A549 treated with AZD9567 at 1 μM for 4 hours (cell line): ENCODE measurements around the gene AP2A2. TPM values are rescaled to one million over a fixed set of nuclear protein-coding genes. Genes with fewer than 3 reads are reported as not detected.

ENCODE experiments used
- total RNA-seq: library from RNA; stranded (reverse); fragments of 200-300 nt; extraction: Qiagen RNA extraction; gene quantifications from 5 replicates; pipeline ENCODE4 v1.2.3, GENCODE V29; 2022; ENCODE audit not compliant: insufficient read depth

Gene AP2A2
- total RNA-seq, result 31.8 to 39.9 TPM (median 36.6 TPM) in 5 replicates

DNA sequence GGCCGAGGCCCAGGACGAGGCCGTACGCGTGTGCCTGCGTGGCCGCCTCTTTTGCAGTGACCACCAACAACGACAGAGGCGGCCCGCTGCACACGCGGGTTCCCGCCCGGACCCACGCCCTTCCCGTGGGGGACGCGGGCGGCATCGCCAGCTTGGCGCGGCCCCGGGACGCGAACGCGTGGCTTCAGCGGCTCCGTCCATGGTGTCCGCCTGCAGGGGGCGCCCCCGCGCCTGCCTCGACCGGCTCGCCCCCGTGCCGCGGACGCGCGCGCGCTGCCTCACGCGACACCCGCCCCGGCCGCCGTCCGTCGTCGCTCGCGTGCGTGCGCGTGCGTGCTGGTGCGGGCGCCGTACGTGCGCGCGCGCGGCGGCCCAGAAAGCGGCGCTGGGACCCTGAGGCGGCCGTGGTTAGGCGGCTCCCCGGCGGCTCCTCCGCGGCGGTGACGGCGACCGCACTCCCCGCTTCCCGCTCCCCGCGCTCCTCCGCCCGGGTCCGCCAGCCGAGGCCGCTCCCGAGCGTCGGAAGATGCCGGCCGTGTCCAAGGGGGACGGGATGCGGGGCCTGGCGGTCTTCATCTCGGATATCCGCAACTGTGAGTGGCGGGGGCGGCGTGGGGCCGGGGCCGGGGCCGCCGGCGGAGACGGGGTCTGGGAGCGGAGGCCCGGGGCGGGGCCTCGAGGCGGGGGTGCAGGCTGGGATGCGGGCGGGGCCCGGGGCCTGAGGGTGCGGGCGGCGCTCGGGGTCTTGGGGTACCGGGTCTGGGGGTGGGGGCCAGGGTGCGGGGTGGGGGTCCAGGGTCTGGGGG lies at the start of gene AP2A2:
AP2A2 (plus strand) TSS at position 375 of the 806 bp plus-strand sequence; CDS start at position 527, 152 bp downstream.

DNA sequence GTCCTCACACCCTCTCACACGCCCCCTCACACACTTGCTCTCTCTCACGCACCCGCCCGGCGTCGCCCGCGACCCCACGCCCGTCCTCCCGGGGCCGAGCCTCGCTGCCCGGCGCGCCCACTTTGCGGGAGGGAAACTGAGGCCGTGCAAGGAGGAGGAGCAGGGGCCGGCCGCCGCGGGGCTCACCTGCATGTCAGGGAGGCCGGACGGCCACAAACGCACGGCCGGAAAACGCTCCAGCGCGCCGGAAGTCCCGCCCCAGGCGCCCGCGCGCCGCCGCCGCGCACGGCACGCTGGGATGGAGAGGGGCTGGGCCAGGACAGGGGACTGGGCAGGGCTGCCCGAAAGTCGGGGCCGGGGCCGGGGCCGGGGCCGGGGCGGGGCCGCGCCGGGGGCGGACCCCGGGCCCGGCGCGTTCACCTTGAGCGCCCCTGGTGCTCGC lies 15.1 kb upstream of the AP2A2 start, which contains the start of gene CHID1:
CHID1 (minus strand) TSS at position 222 of the 442 bp plus-strand sequence. CDS start 5,994 bp downstream, outside the sequence.

DNA sequence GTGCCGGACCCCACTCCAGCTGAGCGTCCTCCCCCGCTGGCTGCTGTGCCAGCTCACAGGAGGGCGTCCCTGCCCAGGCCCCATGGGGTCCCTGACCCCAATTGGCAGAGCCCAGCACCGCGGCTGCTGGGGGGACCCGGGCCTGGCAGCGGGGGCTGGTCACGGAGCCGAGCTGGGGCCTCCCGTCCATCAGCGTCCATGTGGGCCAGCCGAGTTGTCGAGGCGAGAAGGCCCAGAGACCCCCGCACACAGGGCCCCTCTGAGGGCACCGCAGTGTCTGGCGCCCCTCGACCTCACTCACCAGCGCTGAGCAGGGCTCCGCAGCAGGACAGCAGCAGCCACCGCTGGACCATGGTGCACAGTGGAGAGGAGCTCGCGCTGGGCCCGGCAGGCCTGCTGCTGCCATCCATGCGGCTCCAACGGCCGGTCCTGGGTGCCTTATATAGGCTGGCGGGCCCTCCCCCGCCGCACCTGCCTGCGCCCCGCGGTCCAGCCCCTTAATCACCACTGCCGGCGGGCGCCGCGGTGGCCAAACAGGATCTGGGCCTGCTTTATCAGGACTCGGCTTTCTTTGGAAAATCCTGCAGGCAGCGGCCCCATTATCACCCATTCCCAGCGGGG lies 110.7 kb downstream of the AP2A2 start, which contains the start of gene MUC6:
MUC6 (minus strand) TSS at position 416 of the 621 bp plus-strand sequence; CDS start at position 353, 63 bp downstream.

Other genes starting within 250 kb of the AP2A2 start
- 27.7 to 36.3 TPM (median 31.2 TPM) in 5 replicates for gene DEAF1, start 230.6 kb upstream of the AP2A2 start, total RNA-seq
- gene TMEM80, start 230.1 kb upstream of the AP2A2 start, total RNA-seq, result 8.6 to 11.0 TPM (median 10.4 TPM) in 5 replicates
- gene EPS8L2, start 219.6 kb upstream of the AP2A2 start, total RNA-seq, result 64.8 to 132 TPM (median 122 TPM) in 5 replicates
- gene TALDO1, start 178.4 kb upstream of the AP2A2 start, total RNA-seq, result 386 to 459 TPM (median 396 TPM) in 5 replicates
- gene GATD1, start 148.4 kb upstream of the AP2A2 start, total RNA-seq, result 33.6 to 50.1 TPM (median 49.2 TPM) in 5 replicates
- 2.0 to 6.3 TPM (median 2.2 TPM) in 5 replicates for gene CEND1, start 135.8 kb upstream of the AP2A2 start, total RNA-seq
- gene SLC25A22, start 127.6 kb upstream of the AP2A2 start, total RNA-seq, result 34.5 to 47.7 TPM (median 37.4 TPM) in 5 replicates
- gene PIDD1, start 120.6 kb upstream of the AP2A2 start, total RNA-seq, result 8.7 to 16.2 TPM (median 15.7 TPM) in 5 replicates
- 1,691 to 2,650 TPM (median 2,403 TPM) in 5 replicates for gene RPLP2, start 115.9 kb upstream of the AP2A2 start, total RNA-seq
- gene PNPLA2, start 107.0 kb upstream of the AP2A2 start, total RNA-seq, result 47.4 to 71.6 TPM (median 65.8 TPM) in 5 replicates
- 2.6 to 6.3 TPM (median 5.7 TPM) in 5 replicates for gene CRACR2B, start 98.0 kb upstream of the AP2A2 start, total RNA-seq
- 775 to 859 TPM (median 829 TPM) in 5 replicates for gene CD151, start 92.9 kb upstream of the AP2A2 start, total RNA-seq
- 634 to 722 TPM (median 687 TPM) in 5 replicates for gene POLR2L, start 83.3 kb upstream of the AP2A2 start, total RNA-seq
- gene TSPAN4, start 83.0 kb upstream of the AP2A2 start, total RNA-seq, result 123 to 190 TPM (median 181 TPM) in 5 replicates
- 74.8 to 78.2 TPM (median 75.3 TPM) in 5 replicates for gene CHID1, start 15.1 kb upstream of the AP2A2 start, total RNA-seq
- gene MUC6, start 110.8 kb downstream of the AP2A2 start, total RNA-seq, result 0.01 to 0.06 TPM (median 0.02 TPM) in 3 of 5 replicates, not detected in the others
- gene MUC2, start 149.0 kb downstream of the AP2A2 start, total RNA-seq, result 0.13 to 0.42 TPM (median 0.25 TPM) in 4 of 5 replicates, not detected in the other
- 1.1 to 2.3 TPM (median 1.6 TPM) in 5 replicates for gene MUC5AC, start 232.1 kb downstream of the AP2A2 start, total RNA-seq